Left lung (tissue), 10 donors: ENCODE data around the gene TWIST2. TPM values are rescaled to one million over a fixed set of nuclear protein-coding genes. Genes with fewer than 3 reads are reported as not detected.

Experiments
- ATAC-seq: fragments of 200-7000 bp; cut with Tn5 transposase; one replicate; pipeline ENCODE4 v1.9.1; 2020; ENCODE audit warnings: moderate library complexity
- DNase-seq, 4 donors: peaks; one replicate each; pipeline ENCODE4 v3.0.0-alpha.2; 2013 to 2020
- H3K27ac ChIP-seq, 2 donors: fragments of 200-600 bp; sonication (generic) in 1 of 2; one replicate each; pipeline versions ENCODE4 v1.5.0 to v1.8.0; 2020 to 2021
- H3K27me3 ChIP-seq, 2 donors: fragments of 200-600 bp; sonication (generic) in 1 of 2; one replicate each; pipeline versions ENCODE4 v1.5.0 to v1.8.0; 2020 to 2021
- H3K36me3 ChIP-seq, 2 donors: fragments of 200-600 bp; sonication (generic) in 1 of 2; one replicate each; pipeline versions ENCODE4 v1.5.0 to v1.8.0; 2020 to 2021
- H3K4me1 ChIP-seq, 2 donors: fragments of 200-600 bp; one replicate each; pipeline ENCODE4 v1.8.0; 2021
- H3K4me3 ChIP-seq, 2 donors: fragments of 200-600 bp; sonication (generic) in 1 of 2; one replicate each; pipeline versions ENCODE4 v1.5.0 to v1.8.0; 2020 to 2021; ENCODE audit warnings: mild to moderate bottlenecking in 1 of 2
- H3K9me3 ChIP-seq, 2 donors: fragments of 200-600 bp; sonication (generic) in 1 of 2; one replicate each; pipeline versions ENCODE4 v1.5.0 to v1.8.0; 2020 to 2021
- CTCF ChIP-seq, 2 donors: fragments of 200-600 bp; sonication (generic) in 1 of 2; IDR thresholded peaks; one replicate each; pipeline versions ENCODE4 v1.5.0 to v1.8.0; 2021; ENCODE audit warnings: antibody characterized with exemption in 2 of 2
- intact Hi-C, 2 donors: fragments of 100-400 bp; cut with DNase I; formaldehyde crosslinking; loops; one replicate each; pipeline versions ENCODE4 v1.11.2 to v1.14.2; 2022
- polyA plus RNA-seq, 6 donors: library from polyadenylated mRNA; unstranded; fragments of 120-200 nt; gene quantifications; one replicate each; pipeline ENCODE4 v1.2.1, GENCODE V29; 2013; ENCODE audit not compliant: insufficient read length in 6 of 6
- total RNA-seq, 2 donors: library from RNA; stranded (reverse); fragmentation: NEBNext Ultra II Directional; extraction: Animal tissue kit (Norgen Biotek cat#: 25700); gene quantifications; one replicate each; pipeline ENCODE4 v1.2.1, GENCODE V29; 2021
- donor health status: DM: no; HTN: yes; CAD: no.
- donor health status: DM: no; HTN: no; CAD: no.

The TWIST2 gene
- total and polyA plus RNA-seq, 8 donors: 4.0 to 12.8 (median 5.3) TPM

GRCh38 chr2:238851026-238851425 lies 3.1 kb downstream of the TWIST2 start:
- ATAC-seq: no peak
- H3K4me3 ChIP-seq: no peak overlapping the region
- H3K27me3 ChIP-seq: peaks cover 27 to 93% of the 10 kb centered on the region in 2 donors

GRCh38 chr2:238851761-238852160 lies 3.9 kb downstream of the TWIST2 start:
- Histone ChIP-seq H3K27me3 (peaks cover 20 to 87% of the 10 kb centered on the region in 2 donors), H3K9me3 (no peaks in the 10 kb centered on the region), H3K36me3 (no peaks in the 10 kb centered on the region), H3K4me3 (no peak overlapping the region), H3K4me1 (peaks cover 5 to 23% of the 10 kb centered on the region in 2 donors), H3K27ac (no peak overlapping the region)
- intact Hi-C loops: no loop called here
- DNase-seq (no peak), ATAC-seq (no peak)
- TF ChIP-seq CTCF (IDR thresholded peaks at IDR 0.05): no peak

More at GRCh38 chr2:238851026-238851425, 3.1 kb downstream of the TWIST2 start:
- Histone ChIP-seq H3K36me3 (no peaks in the 10 kb centered on the region), H3K27ac (no peak overlapping the region), H3K9me3 (no peaks in the 10 kb centered on the region), H3K4me1 (peaks cover 7 to 25% of the 10 kb centered on the region in 2 donors)
- intact Hi-C loops: no loop called here
- no peak for TF ChIP-seq CTCF (IDR thresholded peaks at IDR 0.05)
- DNase-seq: no peak

GRCh38 chr2:238852206-238852869 lies 4.5 kb downstream of the TWIST2 start:
- intact Hi-C loops: no loop called here
- Histone ChIP-seq H3K27ac (no peak overlapping the region), H3K4me3 (no peak overlapping the region), H3K36me3 (no peaks in the 10 kb centered on the region), H3K4me1 (peaks cover 1 to 18% of the 10 kb centered on the region in 2 donors), H3K27me3 (peaks cover 14 to 87% of the 10 kb centered on the region in 2 donors), H3K9me3 (no peaks in the 10 kb centered on the region)
- no peak for TF ChIP-seq CTCF (IDR thresholded peaks at IDR 0.05)
- ATAC-seq (no peak), DNase-seq (no peak)

GRCh38 chr2:238853218-238853617 lies 5.3 kb downstream of the TWIST2 start:
- no peak for TF ChIP-seq CTCF (IDR thresholded peaks at IDR 0.05)
- Histone ChIP-seq H3K36me3 (no peaks in the 10 kb centered on the region), H3K27me3 (peaks cover 11 to 82% of the 10 kb centered on the region in 2 donors), H3K27ac (no peak overlapping the region), H3K4me3 (no peak overlapping the region), H3K4me1 (peaks cover 0 to 15% of the 10 kb centered on the region in 2 donors), H3K9me3 (no peaks in the 10 kb centered on the region)
- ATAC-seq (no peak), DNase-seq (no peak)
- intact Hi-C loops: no loop called here

- TF ChIP-seq CTCF (IDR thresholded peaks at IDR 0.05): no peak
- DNase-seq (no peak), ATAC-seq (no peak)
- Histone ChIP-seq H3K9me3 (no peaks in the 10 kb centered on the region), H3K4me1 (peaks cover 0 to 13% of the 10 kb centered on the region in 2 donors), H3K36me3 (no peaks in the 10 kb centered on the region), H3K27ac (no peak overlapping the region), H3K27me3 (peaks cover 11 to 77% of the 10 kb centered on the region in 2 donors), H3K4me3 (no peak overlapping the region)
- intact Hi-C loops: no loop called here
Measured at GRCh38 chr2:238853721-238854120, 5.8 kb downstream of the TWIST2 start.
